HEK293 (cell line): Measurements from ENCODE around the gene ARV1.

Experiments used
- AEBP2 ChIP-seq: fragments of 450-650 bp; formaldehyde crosslinking; IDR thresholded peaks from 2 replicates; pipeline ENCODE4 v1.5.1; 2016; ENCODE audit warnings: missing biosample characterization, missing genetic modification characterization, borderline replicate concordance
- GFI1B ChIP-seq: fragments of 450-650 bp; formaldehyde crosslinking; IDR thresholded peaks from 2 replicates; pipeline ENCODE4 v1.5.1; 2016; ENCODE audit warnings: missing biosample characterization, missing genetic modification characterization
- GLIS1 ChIP-seq: fragments of 450-650 bp; formaldehyde crosslinking; IDR thresholded peaks from 2 replicates; pipeline ENCODE4 v1.5.1; 2016; ENCODE audit warnings: missing biosample characterization, missing genetic modification characterization
- KLF1 ChIP-seq: fragments of 450-650 bp; formaldehyde crosslinking; IDR thresholded peaks from 2 replicates; pipeline ENCODE4 v1.5.1; 2016; ENCODE audit warnings: missing biosample characterization, missing genetic modification characterization
- MEIS1 ChIP-seq: sonication (generic); formaldehyde crosslinking; IDR thresholded peaks from 2 replicates; pipeline ENCODE4 v1.8.1; 2022; ENCODE audit warnings: missing genetic modification reagents, mild to moderate bottlenecking, borderline replicate concordance
- MYNN ChIP-seq: fragments of 450-650 bp; formaldehyde crosslinking; IDR thresholded peaks from 2 replicates; pipeline ENCODE4 v1.5.1; 2016; ENCODE audit warnings: missing biosample characterization, missing genetic modification characterization, borderline replicate concordance
- MZF1 ChIP-seq: fragments of 450-650 bp; formaldehyde crosslinking; IDR thresholded peaks from 2 replicates; pipeline ENCODE4 v1.5.1; 2017; ENCODE audit warnings: missing biosample characterization, missing genetic modification characterization, borderline replicate concordance
- RBAK ChIP-seq: fragments of 450-650 bp; formaldehyde crosslinking; IDR thresholded peaks from 2 replicates; pipeline ENCODE4 v1.5.1; 2016; ENCODE audit warnings: missing biosample characterization, missing genetic modification characterization
- SCRT1 ChIP-seq: fragments of 450-650 bp; formaldehyde crosslinking; IDR thresholded peaks from 2 replicates; pipeline ENCODE4 v1.5.1; 2016; ENCODE audit warnings: missing biosample characterization, missing genetic modification characterization, borderline replicate concordance
- SETDB1 ChIP-seq: IDR thresholded peaks from one replicate; pipeline ENCODE4 v1.6.1; 2017; ENCODE audit warnings: mild to moderate bottlenecking, low read length, moderate library complexity, mixed read lengths; ENCODE audit not compliant: insufficient read length
- ZBTB1 ChIP-seq: fragments of 450-650 bp; formaldehyde crosslinking; IDR thresholded peaks from 2 replicates; pipeline ENCODE4 v1.5.1; 2016; ENCODE audit warnings: missing biosample characterization, missing genetic modification characterization
- ZFP41 ChIP-seq: fragments of 450-650 bp; formaldehyde crosslinking; IDR thresholded peaks from 2 replicates; pipeline ENCODE4 v1.5.1; 2016; ENCODE audit warnings: missing biosample characterization, missing genetic modification characterization, borderline replicate concordance
- ZIC2 ChIP-seq: fragments of 450-650 bp; formaldehyde crosslinking; IDR thresholded peaks from 2 replicates; pipeline ENCODE4 v1.5.1; 2016; ENCODE audit warnings: missing biosample characterization, missing genetic modification characterization
- ZNF114 ChIP-seq: fragments of 450-650 bp; formaldehyde crosslinking; IDR thresholded peaks from 2 replicates; pipeline ENCODE4 v1.5.0; 2017; ENCODE audit warnings: missing biosample characterization, missing genetic modification characterization
- ZNF138 ChIP-seq: fragments of 450-650 bp; formaldehyde crosslinking; IDR thresholded peaks from 2 replicates; pipeline ENCODE4 v1.5.1; 2016; ENCODE audit warnings: missing biosample characterization, missing genetic modification characterization, borderline replicate concordance
- ZNF221 ChIP-seq: fragments of 450-650 bp; formaldehyde crosslinking; IDR thresholded peaks from 2 replicates; pipeline ENCODE4 v1.5.1; 2017; ENCODE audit warnings: missing biosample characterization, missing genetic modification characterization, borderline replicate concordance
- ZNF248 ChIP-seq: fragments of 450-650 bp; formaldehyde crosslinking; IDR thresholded peaks from 2 replicates; pipeline ENCODE4 v1.5.1; 2017; ENCODE audit warnings: missing biosample characterization, missing genetic modification characterization
- ZNF266 ChIP-seq: fragments of 450-650 bp; formaldehyde crosslinking; IDR thresholded peaks from 2 replicates; pipeline ENCODE4 v1.5.1; 2016; ENCODE audit warnings: missing biosample characterization, missing genetic modification characterization, low read depth
- ZNF280D ChIP-seq: fragments of 450-650 bp; formaldehyde crosslinking; IDR thresholded peaks from 2 replicates; pipeline ENCODE4 v1.5.1; 2016; ENCODE audit warnings: missing biosample characterization, missing genetic modification characterization
- ZNF394 ChIP-seq: fragments of 450-650 bp; formaldehyde crosslinking; IDR thresholded peaks from 2 replicates; pipeline ENCODE4 v1.5.1; 2016; ENCODE audit warnings: missing biosample characterization, missing genetic modification characterization, mild to moderate bottlenecking, moderate library complexity, borderline replicate concordance
- ZNF48 ChIP-seq: fragments of 450-650 bp; formaldehyde crosslinking; IDR thresholded peaks from 2 replicates; pipeline ENCODE4 v1.5.1; 2016; ENCODE audit warnings: missing biosample characterization, missing genetic modification characterization
- ZNF510 ChIP-seq: fragments of 450-650 bp; formaldehyde crosslinking; IDR thresholded peaks from 2 replicates; pipeline ENCODE4 v1.5.1; 2018; ENCODE audit warnings: mild to moderate bottlenecking, missing genetic modification characterization, missing biosample characterization; ENCODE audit not compliant: insufficient replicate concordance
- ZNF544 ChIP-seq: fragments of 450-650 bp; formaldehyde crosslinking; IDR thresholded peaks from 2 replicates; pipeline ENCODE4 v1.5.0; 2017; ENCODE audit warnings: missing biosample characterization, missing genetic modification characterization
- ZNF561 ChIP-seq: fragments of 450-650 bp; IDR thresholded peaks from 2 replicates; pipeline ENCODE4 v1.5.1; 2018; ENCODE audit warnings: missing biosample characterization, missing genetic modification characterization, borderline replicate concordance
- ZNF600 ChIP-seq: fragments of 450-650 bp; formaldehyde crosslinking; IDR thresholded peaks from 2 replicates; pipeline ENCODE4 v1.5.1; 2016; ENCODE audit warnings: missing biosample characterization, missing genetic modification characterization
- ZNF76 ChIP-seq: fragments of 450-650 bp; formaldehyde crosslinking; IDR thresholded peaks from 2 replicates; pipeline ENCODE4; 2016; ENCODE audit warnings: low read depth, missing biosample characterization, missing genetic modification characterization, borderline replicate concordance
- ZNF776 ChIP-seq: fragments of 450-650 bp; formaldehyde crosslinking; IDR thresholded peaks from 2 replicates; pipeline ENCODE4 v1.5.0; 2017; ENCODE audit warnings: missing biosample characterization, missing genetic modification characterization, borderline replicate concordance
- ZNF785 ChIP-seq: fragments of 450-650 bp; formaldehyde crosslinking; IDR thresholded peaks from 2 replicates; pipeline ENCODE4 v1.5.1; 2016; ENCODE audit warnings: missing biosample characterization, missing genetic modification characterization
- ZNF843 ChIP-seq: fragments of 450-650 bp; formaldehyde crosslinking; IDR thresholded peaks from 2 replicates; pipeline ENCODE4 v1.5.1; 2016; ENCODE audit warnings: missing biosample characterization, missing genetic modification characterization
- ZSCAN5A ChIP-seq: fragments of 450-650 bp; formaldehyde crosslinking; IDR thresholded peaks from 2 replicates; pipeline ENCODE4 v1.5.1; 2016; ENCODE audit warnings: missing biosample characterization, missing genetic modification characterization
- ZXDB ChIP-seq: fragments of 450-650 bp; formaldehyde crosslinking; IDR thresholded peaks from 2 replicates; pipeline ENCODE4 v1.5.1; 2016; ENCODE audit warnings: missing biosample characterization, missing genetic modification characterization
- TF ChIP-seq, protein P1 (sequence below): fragments of 450-650 bp; formaldehyde crosslinking; IDR thresholded peaks from 2 replicates; pipeline ENCODE4 v1.5.1; 2016; ENCODE audit warnings: missing biosample characterization, missing genetic modification characterization, borderline replicate concordance

The ARV1 gene

GRCh38 chr1:230977761-230978490 lies 968 bp upstream of the ARV1 start (continued):
- TF ChIP-seq ZNF280D (tag by site-specific recombination): no peak
- TF ChIP-seq ZNF561 (tag by site-specific recombination): peak; percentile 78
- TF ChIP-seq ZNF76 (tag by site-specific recombination): no peak
- TF ChIP-seq MEIS1: peak; percentile 20; the same call in 1 of the 2 replicates
- TF ChIP-seq ZNF510 (tag by site-specific recombination): no peak
- no peak for TF ChIP-seq SETDB1
- no peak for TF ChIP-seq ZNF221 (tag by site-specific recombination)
- peak; percentile 85 for TF ChIP-seq ZIC2 (tag by site-specific recombination)
- no peak for TF ChIP-seq AEBP2
- TF ChIP-seq ZNF248 (tag by site-specific recombination): no peak
- TF ChIP-seq ZNF114 (tag by site-specific recombination): no peak
- no peak for TF ChIP-seq ZNF138 (tag by site-specific recombination)
- TF ChIP-seq, protein P1, sequence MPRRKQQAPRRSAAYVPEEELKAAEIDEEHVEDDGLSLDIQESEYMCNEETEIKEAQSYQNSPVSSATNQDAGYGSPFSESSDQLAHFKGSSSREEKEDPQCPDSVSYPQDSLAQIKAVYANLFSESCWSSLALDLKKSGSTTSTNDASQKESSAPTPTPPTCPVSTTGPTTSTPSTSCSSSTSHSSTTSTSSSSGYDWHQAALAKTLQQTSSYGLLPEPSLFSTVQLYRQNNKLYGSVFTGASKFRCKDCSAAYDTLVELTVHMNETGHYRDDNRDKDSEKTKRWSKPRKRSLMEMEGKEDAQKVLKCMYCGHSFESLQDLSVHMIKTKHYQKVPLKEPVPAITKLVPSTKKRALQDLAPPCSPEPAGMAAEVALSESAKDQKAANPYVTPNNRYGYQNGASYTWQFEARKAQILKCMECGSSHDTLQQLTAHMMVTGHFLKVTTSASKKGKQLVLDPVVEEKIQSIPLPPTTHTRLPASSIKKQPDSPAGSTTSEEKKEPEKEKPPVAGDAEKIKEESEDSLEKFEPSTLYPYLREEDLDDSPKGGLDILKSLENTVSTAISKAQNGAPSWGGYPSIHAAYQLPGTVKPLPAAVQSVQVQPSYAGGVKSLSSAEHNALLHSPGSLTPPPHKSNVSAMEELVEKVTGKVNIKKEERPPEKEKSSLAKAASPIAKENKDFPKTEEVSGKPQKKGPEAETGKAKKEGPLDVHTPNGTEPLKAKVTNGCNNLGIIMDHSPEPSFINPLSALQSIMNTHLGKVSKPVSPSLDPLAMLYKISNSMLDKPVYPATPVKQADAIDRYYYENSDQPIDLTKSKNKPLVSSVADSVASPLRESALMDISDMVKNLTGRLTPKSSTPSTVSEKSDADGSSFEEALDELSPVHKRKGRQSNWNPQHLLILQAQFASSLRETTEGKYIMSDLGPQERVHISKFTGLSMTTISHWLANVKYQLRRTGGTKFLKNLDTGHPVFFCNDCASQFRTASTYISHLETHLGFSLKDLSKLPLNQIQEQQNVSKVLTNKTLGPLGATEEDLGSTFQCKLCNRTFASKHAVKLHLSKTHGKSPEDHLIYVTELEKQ: no peak
- peak; percentile 78 for TF ChIP-seq GLIS1 (tag by site-specific recombination)
- TF ChIP-seq ZNF48: no peak
- peak; percentile 54 for TF ChIP-seq ZNF600 (tag by site-specific recombination)
- TF ChIP-seq ZNF394: peak; percentile 36; the same call in 1 of the 2 replicates
- TF ChIP-seq ZNF843 (tag by site-specific recombination): no peak
- TF ChIP-seq GFI1B (tag by site-specific recombination): no peak
- TF ChIP-seq SCRT1 (tag by site-specific recombination): peak; percentile 57; the same call in 1 of the 2 replicates
- no peak for TF ChIP-seq ZSCAN5A (tag by site-specific recombination)
- TF ChIP-seq MYNN (tag by site-specific recombination): no peak
- no peak for TF ChIP-seq MZF1 (tag by site-specific recombination)
- TF ChIP-seq ZNF266 (tag by site-specific recombination): no peak
- TF ChIP-seq KLF1 (tag by site-specific recombination): peak; percentile 57
- TF ChIP-seq RBAK (tag by site-specific recombination): no peak
- peak; percentile 79 for TF ChIP-seq ZXDB
- TF ChIP-seq ZNF785: no peak
- TF ChIP-seq ZNF544 (tag by site-specific recombination): no peak
- no peak for TF ChIP-seq ZFP41 (tag by site-specific recombination)
- no peak for TF ChIP-seq ZNF776
- no peak for TF ChIP-seq ZBTB1 (tag by site-specific recombination)
